GM12878 (cell line): ENCODE data around the gene LRP1B. TPM values are rescaled to one million over a fixed set of nuclear protein-coding genes. Genes with fewer than 3 reads are reported as not detected.

ENCODE experiments used
- ATAC-seq: fragments of 200-7000 bp; cut with Tn5 transposase; 3 replicates; pipeline ENCODE4 v1.9.1; 2020; ENCODE audit warnings: mild to moderate bottlenecking, moderate library complexity
- BruUV-seq: library from RNA; stranded (reverse); fragments of 400-500 nt; replicated peaks from 2 replicates; lab custom pipeline; 2021; lab: Mats Ljungman, UMichigan
- CTCF ChIA-PET: fragments of 300-600 bp; sonication (Branson Sonifier 250); formaldehyde crosslinking; extraction: SDS; loops from one replicate; lab custom pipeline; 2021; ENCODE audit warnings: inconsistent platforms; lab: Yijun Ruan, JAX
- POLR2A ChIA-PET: fragments of 350-600 bp; formaldehyde crosslinking; extraction: SDS; loops from one replicate; lab custom pipeline; 2021; ENCODE audit warnings: inconsistent platforms; lab: Charles Lee
- RAD21 ChIA-PET: fragments of 300-600 bp; sonication (Branson Sonifier 250); formaldehyde crosslinking; loops from one replicate; lab custom pipeline; 2023; ENCODE audit warnings: antibody characterized with exemption; ENCODE audit not compliant: unreplicated experiment; lab: Charles Lee
- SMC1A ChIA-PET: fragments of 300-600 bp; sonication (Branson Sonifier 250); formaldehyde crosslinking; loops from one replicate; lab custom pipeline; 2023; ENCODE audit not compliant: unreplicated experiment, uncharacterized antibody; lab: Charles Lee
- DNase-seq: peaks from one replicate; pipeline ENCODE4 v3.0.0-alpha.2; 2011; ENCODE audit warnings: low read depth, low spot score
- FAIRE-seq: peaks from 3 replicates; lab custom pipeline; 2011; peaks lifted over from hg19 to GRCh38; lab: Jason Lieb, UNC
- H2AFZ ChIP-seq: 2 replicates; pipeline ENCODE4 v1.6.0; 2011; ENCODE audit warnings: low read depth, low read length, control low read depth; ENCODE audit not compliant: control insufficient read depth
- H3K27ac ChIP-seq: 2 replicates; pipeline ENCODE4 v1.5.1; 2011; ENCODE audit warnings: control low read depth; ENCODE audit not compliant: control insufficient read depth, insufficient read depth
- H3K27me3 ChIP-seq, 2 experiments: replicated peaks in 1 of 2; 2 replicates each; pipeline versions ENCODE4 v1.6.0 to v1.6.1; 2011; ENCODE audit warnings: low read length in 1 of 2; ENCODE audit not compliant: control insufficient read depth in 2 of 2, insufficient read depth in 2 of 2
- H3K36me3 ChIP-seq, 2 experiments: 2 replicates each; pipeline ENCODE4 v1.5.1; 2011; ENCODE audit warnings: low read length in 1 of 2; ENCODE audit not compliant: control insufficient read depth in 2 of 2, insufficient read depth in 2 of 2
- H3K4me1 ChIP-seq: 2 replicates; pipeline ENCODE4 v1.6.1; 2011; ENCODE audit warnings: mild to moderate bottlenecking, low read length, moderate library complexity, mixed read lengths; ENCODE audit not compliant: control insufficient read depth, insufficient read depth
- H3K4me2 ChIP-seq: 2 replicates; pipeline ENCODE4 v1.6.0; 2011; ENCODE audit warnings: control low read depth; ENCODE audit not compliant: control insufficient read depth, insufficient read depth
- H3K4me3 ChIP-seq: fragments of 200-600 bp; sonication (generic); 2 replicates; pipeline ENCODE4 v1.5.1; 2016
- H3K79me2 ChIP-seq: 2 replicates; pipeline ENCODE4 v1.6.0; 2011; ENCODE audit warnings: low read length; ENCODE audit not compliant: control insufficient read depth, insufficient read depth
- H3K9ac ChIP-seq: 2 replicates; pipeline ENCODE4 v1.8.0; 2011; ENCODE audit warnings: low read length, control low read depth, mixed read lengths; ENCODE audit not compliant: control insufficient read depth, insufficient read depth
- H3K9me3 ChIP-seq: replicated peaks from 3 replicates; pipeline ENCODE4 v1.5.1; 2011; ENCODE audit warnings: mild to moderate bottlenecking, low read length; ENCODE audit not compliant: control insufficient read depth, insufficient read depth
- H4K20me1 ChIP-seq: 2 replicates; pipeline ENCODE4 v1.6.0; 2011; ENCODE audit not compliant: control insufficient read depth, insufficient read depth
- ASH2L ChIP-seq: fragments of 300-600, 200-600 bp; sonication (generic); IDR thresholded peaks from 2 replicates; pipeline ENCODE4 v1.6.1; 2017; ENCODE audit warnings: low read depth, mild to moderate bottlenecking, borderline replicate concordance
- ATF3 ChIP-seq: IDR thresholded peaks from 2 replicates; pipeline ENCODE4 v1.6.1; 2011; ENCODE audit warnings: low read depth, mild to moderate bottlenecking, low read length, moderate library complexity, borderline replicate concordance; ENCODE audit errors: extremely low read depth
- ESRRA ChIP-seq: IDR thresholded peaks from 2 replicates; pipeline ENCODE4 v1.6.1; 2012; ENCODE audit warnings: mild to moderate bottlenecking, low read length, improper control_type of control experiment
- JUND ChIP-seq: IDR thresholded peaks from 2 replicates; pipeline ENCODE4 v1.6.1; 2012; ENCODE audit warnings: low read depth, mild to moderate bottlenecking, low read length, improper control_type of control experiment, moderate library complexity
- ZNF384 ChIP-seq: IDR thresholded peaks from 2 replicates; pipeline ENCODE4 v1.6.1; 2012; ENCODE audit warnings: low read depth, mild to moderate bottlenecking, low read length, improper control_type of control experiment, borderline replicate concordance
- WGBS: methylation state at CpG from one replicate; pipeline ENCODE4 v1.1.6; 2016; ENCODE audit warnings: low lambda C conversion rate; ENCODE audit not compliant: insufficient replicate concordance, insufficient coverage; ENCODE audit errors: missing lambda C conversion rate; 5-methylcytosine and 5-hydroxymethylcytosine counted together
- in situ Hi-C: fragments of 300-500 bp; cut with MboI; formaldehyde crosslinking; loops from 9 replicates; pipeline ENCODE4 v1.14.3; 2018; ENCODE audit warnings: mixed read lengths
- intact Hi-C: fragments of 100-400 bp; cut with micrococcal nuclease; formaldehyde crosslinking; loops from one replicate; pipeline ENCODE4 v1.14.2; 2022; ENCODE audit not compliant: unreplicated experiment
- polyA plus RNA-seq, 11 experiments: library from polyadenylated mRNA; depleted of rRNA in 4 of 11; unstranded in 6 of 11; stranded (reverse) in 5 of 11; fragments of >200 nt; fragmentation: Nextera tagmentation in 4 of 11; fragmentation: Illumina TruSeq in 1 of 11; extraction: Ambion mirVana in 4 of 11; extraction: Trizol in 1 of 11; gene quantifications; 1 replicate in 1 of 11; 2 replicates in 10 of 11; pipeline versions ENCODE4 v1.2.1 to v1.2.3, GENCODE V29; 2011 to 2016; ENCODE audit warnings: inconsistent platforms in 2 of 11, missing spikeins in 2 of 11, low read depth in 1 of 11
- total RNA-seq, 4 experiments: library from RNA; depleted of rRNA in 3 of 4; stranded (reverse); fragments of >200 nt in 3 of 4; fragmentation: Illumina TruSeq in 1 of 4; extraction: Trizol in 1 of 4; gene quantifications; 2 replicates each; pipeline versions ENCODE4 v1.2.1 to v1.2.3, GENCODE V29; 2013 to 2021

Gene LRP1B
- total and polyA plus RNA-seq, 10 of the 15 experiments (the other 5 are each of a cell fraction or from before 2014, with no cell fraction given) = under 0.01 to 0.06 (median 0.03) TPM; not detected in 5

- ChIA-PET RAD21 (no interaction called here), CTCF (no interaction called here), POLR2A (no interaction called here), SMC1A (no interaction called here)
- ATAC-seq (no peak), DNase-seq (no peak), FAIRE-seq (no peak)
- Histone ChIP-seq H4K20me1 (no peaks in the 10 kb centered on the region), H3K9me3 (no peaks in the 10 kb centered on the region), H3K4me2 (no peak overlapping the region), H3K4me3 (no peak overlapping the region), H3K36me3 (no peaks in the 10 kb centered on the region), H3K27me3 (no peaks in the 10 kb centered on the region), H3K79me2 (no peaks in the 10 kb centered on the region), H3K4me1 (no peaks in the 10 kb centered on the region), H2AFZ (no peak overlapping the region), H3K27ac (no peak overlapping the region), H3K9ac (no peak overlapping the region)
- TF ChIP-seq ASH2L = no peak
- no peak for TF ChIP-seq JUND
- no TSS peak for BruUV-seq
- WGBS = 68% methylated on average over 4 of the region's 4 CpGs
- in situ Hi-C loops (no loop called here), intact Hi-C loops (no loop called here)
Measured at GRCh38 chr2:141994066-141994465, 136.8 kb downstream of the LRP1B start.

- H3K27ac ChIP-seq = no peak overlapping the region
- POLR2A ChIA-PET = no interaction called here
- FAIRE-seq (no peak), DNase-seq (no peak), ATAC-seq (no peak)
- in situ Hi-C loops (no loop called here), intact Hi-C loops (no loop called here)
- H3K36me3 ChIP-seq = no peaks in the 10 kb centered on the region
- no peak for TF ChIP-seq ZNF384
- no peak for TF ChIP-seq ESRRA
- no peak for TF ChIP-seq ATF3
- no peak overlapping the region for H3K4me3 ChIP-seq
- WGBS = 3% methylated on average over 1 of the region's 1 CpG
- H3K4me2 ChIP-seq = no peak overlapping the region
- H2AFZ ChIP-seq = no peak overlapping the region
- H3K79me2 ChIP-seq = no peaks in the 10 kb centered on the region
- CTCF ChIA-PET = no interaction called here
- H3K27me3 ChIP-seq = no peaks in the 10 kb centered on the region
- no peaks in the 10 kb centered on the region for H3K9me3 ChIP-seq
- BruUV-seq = no TSS peak
- RAD21 ChIA-PET = no interaction called here
- SMC1A ChIA-PET = no interaction called here
- H3K9ac ChIP-seq = no peak overlapping the region
- no peaks in the 10 kb centered on the region for H4K20me1 ChIP-seq
- no peaks in the 10 kb centered on the region for H3K4me1 ChIP-seq
Measured at GRCh38 chr2:141992695-141993094, 138.1 kb downstream of the LRP1B start.
